HL-60/S4 (cell line): ENCODE measurements around the gene IKBKE.

Source experiments
- in situ Hi-C: fragments of 300-500 bp; cut with MboI; formaldehyde crosslinking; loops from 2 replicates; pipeline ENCODE4 v1.14.3; 2022; ENCODE audit warnings: low sequenced_read_pairs

The IKBKE gene

GRCh38 chr1:206472454-206472853, 2.2 kb downstream of the IKBKE start:
- in situ Hi-C loops = no loop called here

- in situ Hi-C loops = no loop called here
Observed at GRCh38 chr1:206472886-206473285, 2.6 kb downstream of the IKBKE start.

GRCh38 chr1:206476058-206476457, 5.8 kb downstream of the IKBKE start:
- in situ Hi-C loops = loop anchor here (25.0 kb wide), 1 partner anchor 436 kb away; the partner anchor contains the start of gene FCMR

GRCh38 chr1:206476591-206476990, 6.3 kb downstream of the IKBKE start:
- in situ Hi-C loops = loop anchor here (25.0 kb wide), 1 partner anchor 436 kb away; the partner anchor contains the start of gene FCMR

- in situ Hi-C loops = loop anchor here (25.0 kb wide), 1 partner anchor 435 kb away; the partner anchor contains the start of gene FCMR
Observed at GRCh38 chr1:206477110-206477509, 6.8 kb downstream of the IKBKE start.

- in situ Hi-C loops = loop anchor here (25.0 kb wide), 1 partner anchor 435 kb away; the partner anchor contains the start of gene FCMR
Observed at GRCh38 chr1:206477581-206478380, 7.5 kb downstream of the IKBKE start.

GRCh38 chr1:206478746-206479145, 8.5 kb downstream of the IKBKE start:
- in situ Hi-C loops = loop anchor here (25.0 kb wide), 1 partner anchor 434 kb away; the partner anchor contains the start of gene FCMR

- in situ Hi-C loops = loop anchor here (25.0 kb wide), 1 partner anchor 433 kb away; the partner anchor contains the start of gene FCMR
Observed at GRCh38 chr1:206479183-206480125, 9.2 kb downstream of the IKBKE start.

- in situ Hi-C loops = loop anchor here (25.0 kb wide), 1 partner anchor 432 kb away; the partner anchor contains the start of gene FCMR
Observed at GRCh38 chr1:206480211-206480610, 9.9 kb downstream of the IKBKE start.

- in situ Hi-C loops = loop anchor here (25.0 kb wide), 1 partner anchor 430 kb away; the partner anchor contains the start of gene FCMR
Observed at GRCh38 chr1:206482611-206483010, 12.3 kb downstream of the IKBKE start.

GRCh38 chr1:206483864-206484263, 13.6 kb downstream of the IKBKE start:
- in situ Hi-C loops = loop anchor here (25.0 kb wide), 1 partner anchor 428 kb away; the partner anchor contains the start of gene FCMR

GRCh38 chr1:206484901-206485300, 14.6 kb downstream of the IKBKE start:
- in situ Hi-C loops = loop anchor here (5.0 to 25.0 kb wide), 2 partner anchors 97 to 427 kb away; partner anchors contain the start of gene FCMR

- in situ Hi-C loops = loop anchor here (5.0 to 25.0 kb wide), 2 partner anchors 95 to 425 kb away; partner anchors contain the start of gene FCMR
Observed at GRCh38 chr1:206486995-206487788, 16.9 kb downstream of the IKBKE start.

- in situ Hi-C loops = loop anchor here (5.0 to 25.0 kb wide), 2 partner anchors 94 to 424 kb away; partner anchors contain the start of gene FCMR
Observed at GRCh38 chr1:206487970-206488369, 17.7 kb downstream of the IKBKE start.

- in situ Hi-C loops = loop anchor here (5.0 to 25.0 kb wide), 2 partner anchors 94 to 424 kb away; partner anchors contain the start of gene FCMR
Observed at GRCh38 chr1:206488466-206488865, 18.2 kb downstream of the IKBKE start.

GRCh38 chr1:206489980-206490770, 19.9 kb downstream of the IKBKE start:
- in situ Hi-C loops = loop anchor here (5.0 to 25.0 kb wide), 2 partner anchors 92 to 422 kb away; partner anchors contain the start of gene FCMR

GRCh38 chr1:206490771-206491405, 20.6 kb downstream of the IKBKE start:
- in situ Hi-C loops = loop anchor here (25.0 kb wide), 1 partner anchor 421 kb away; the partner anchor contains the start of gene FCMR

- in situ Hi-C loops = loop anchor here (25.0 kb wide), 1 partner anchor 421 kb away; the partner anchor contains the start of gene FCMR
Observed at GRCh38 chr1:206491616-206492015, 21.3 kb downstream of the IKBKE start.
